GM23248 (cell line): Measurements from ENCODE around the gene FGGY. TPM values are rescaled to one million over a fixed set of nuclear protein-coding genes. Genes with fewer than 3 reads are reported as not detected.

Source experiments
- DNase-seq: peaks from one replicate; pipeline ENCODE4 v3.0.0-alpha.2; 2015
- H2AFZ ChIP-seq: fragments of 200-600 bp; sonication (generic); 2 replicates; pipeline ENCODE4 v1.6.1; 2016; ENCODE audit warnings: antibody characterized with exemption
- H3F3A ChIP-seq: fragments of 200-600 bp; sonication (generic); 2 replicates; pipeline ENCODE4 v1.6.1; 2016; ENCODE audit warnings: mild to moderate bottlenecking, antibody characterized with exemption, mixed run types; ENCODE audit not compliant: insufficient read depth
- H3K27ac ChIP-seq: fragments of 200-600 bp; sonication (generic); 2 replicates; pipeline ENCODE4 v1.5.1; 2016; ENCODE audit warnings: mild to moderate bottlenecking
- H3K27me3 ChIP-seq: fragments of 200-600 bp; sonication (generic); replicated peaks from 2 replicates; pipeline ENCODE4 v1.6.1; 2016; ENCODE audit warnings: mild to moderate bottlenecking; ENCODE audit not compliant: insufficient read depth
- H3K36me3 ChIP-seq: fragments of 200-600 bp; sonication (generic); 2 replicates; pipeline ENCODE4 v1.6.1; 2016; ENCODE audit warnings: low read depth, mild to moderate bottlenecking
- H3K4me1 ChIP-seq: fragments of 200-600 bp; sonication (generic); 2 replicates; pipeline ENCODE4 v1.6.1; 2016; ENCODE audit warnings: mild to moderate bottlenecking; ENCODE audit not compliant: insufficient read depth
- H3K4me2 ChIP-seq: fragments of 200-600 bp; sonication (generic); one replicate; pipeline ENCODE4 v1.6.1; 2016; ENCODE audit warnings: mild to moderate bottlenecking; ENCODE audit not compliant: unreplicated experiment
- H3K4me3 ChIP-seq: fragments of 200-600 bp; sonication (generic); 2 replicates; pipeline ENCODE4 v1.5.1; 2016; ENCODE audit warnings: mild to moderate bottlenecking
- H3K79me2 ChIP-seq: fragments of 200-600 bp; sonication (generic); 2 replicates; pipeline ENCODE4 v1.6.1; 2016; ENCODE audit warnings: mild to moderate bottlenecking; ENCODE audit not compliant: insufficient read depth
- H3K9ac ChIP-seq: fragments of 200-600 bp; sonication (generic); 2 replicates; pipeline ENCODE4 v1.6.1; 2016; ENCODE audit warnings: mild to moderate bottlenecking
- H3K9me2 ChIP-seq: fragments of 200-600 bp; sonication (generic); 2 replicates; pipeline ENCODE4 v1.6.1; 2016; ENCODE audit warnings: mixed run types, mild to moderate bottlenecking, moderate library complexity; ENCODE audit not compliant: insufficient read depth
- H3K9me3 ChIP-seq: fragments of 200-600 bp; sonication (generic); one replicate; pipeline ENCODE4 v1.6.1; 2017; ENCODE audit warnings: low read depth
- H4K20me1 ChIP-seq: fragments of 200-600 bp; sonication (generic); 2 replicates; pipeline ENCODE4 v1.6.0; 2016; ENCODE audit not compliant: insufficient read depth
- EZH2 ChIP-seq: fragments of 200-600 bp; sonication (generic); IDR thresholded peaks from 2 replicates; pipeline ENCODE4 v1.6.1; 2018; ENCODE audit warnings: antibody characterized with exemption, mild to moderate bottlenecking; ENCODE audit not compliant: insufficient read depth, poor library complexity, severe bottlenecking
- EZH2phosphoT487 ChIP-seq: fragments of 200-600 bp; sonication (generic); IDR thresholded peaks from 2 replicates; pipeline ENCODE4 v1.6.1; 2018; ENCODE audit warnings: antibody characterized with exemption, moderate library complexity, mild to moderate bottlenecking, low read depth; ENCODE audit not compliant: insufficient read depth
- WGBS, 2 experiments: methylation state at CpG; one replicate each; pipeline ENCODE4 v1.1.6; 2015 to 2017; ENCODE audit warnings: low lambda C conversion rate in 2 of 2, low coverage in 1 of 2; ENCODE audit errors: missing lambda C conversion rate in 2 of 2; 5-methylcytosine and 5-hydroxymethylcytosine counted together
- in situ Hi-C: fragments of 300-500 bp; cut with MboI; formaldehyde crosslinking; loops from 2 replicates; pipeline ENCODE4 v1.15.0; 2020
- polyA plus RNA-seq: library from polyadenylated mRNA; unstranded; fragments of >200 nt; fragmentation: Nextera tagmentation; extraction: Ambion mirVana; gene quantifications from 2 replicates; pipeline ENCODE4 v1.2.1, GENCODE V29; 2016
- total RNA-seq: library from RNA; depleted of rRNA; stranded (reverse); fragments of >200 nt; shearing (Covaris generic); gene quantifications from 2 replicates; pipeline ENCODE4 v1.2.3, GENCODE V29; 2014

The FGGY gene
- total and polyA plus RNA-seq, 2 experiments from 2014 or later: 12.8 to 16.9 TPM

- H3K36me3 ChIP-seq: 0 out of 2 replicates have a peak, but pooled peaks cover 7% of the 10 kb centered on the region
- H3K9me3 ChIP-seq: no peaks in the 10 kb centered on the region
- no peak overlapping the region for H3K27ac ChIP-seq
- DNase-seq: no peak
- no peaks in the 10 kb centered on the region for H3K79me2 ChIP-seq
- H2AFZ ChIP-seq: no peak overlapping the region
- H3K27me3 ChIP-seq: no peaks in the 10 kb centered on the region
- no peaks in the 10 kb centered on the region for H3K9me2 ChIP-seq
- H3K4me3 ChIP-seq: no peak overlapping the region
- H3K4me2 ChIP-seq: no peak overlapping the region
- in situ Hi-C loops: no loop called here
- no peaks in the 10 kb centered on the region for H3F3A ChIP-seq
- TF ChIP-seq EZH2phosphoT487: no peak
- TF ChIP-seq EZH2: no peak
- no peaks in the 10 kb centered on the region for H4K20me1 ChIP-seq
- WGBS, 2 experiments: 91 to 94% methylated on average over 4 of the region's 4 CpGs
- no peak overlapping the region for H3K9ac ChIP-seq
- peaks cover 3% of the 10 kb centered on the region; the same call in 1 of the 2 replicates for H3K4me1 ChIP-seq
These were observed 387.8 kb downstream of the FGGY start for GRCh38 chr1:59684698-59685097.

GRCh38 chr1:59685101-59685500 lies 388.2 kb downstream of the FGGY start:
- 94 to 95% methylated on average over 3 of the region's 3 CpGs for WGBS, 2 experiments
- 0 out of 2 replicates have a peak, but pooled peaks cover 4% of the 10 kb centered on the region for H3K36me3 ChIP-seq
- no peaks in the 10 kb centered on the region for H3K27me3 ChIP-seq
- no peak overlapping the region for H3K27ac ChIP-seq
- H3F3A ChIP-seq: no peaks in the 10 kb centered on the region
- H4K20me1 ChIP-seq: no peaks in the 10 kb centered on the region
- in situ Hi-C loops: no loop called here
- no peak for TF ChIP-seq EZH2
- TF ChIP-seq EZH2phosphoT487: no peak
- DNase-seq: no peak
- no peaks in the 10 kb centered on the region for H3K79me2 ChIP-seq
- no peaks in the 10 kb centered on the region for H3K9me2 ChIP-seq
- no peaks in the 10 kb centered on the region for H3K9me3 ChIP-seq
- H3K4me1 ChIP-seq: no peaks in the 10 kb centered on the region
- H3K4me2 ChIP-seq: no peak overlapping the region
- no peak overlapping the region for H2AFZ ChIP-seq
- H3K9ac ChIP-seq: no peak overlapping the region
- H3K4me3 ChIP-seq: no peak overlapping the region

GRCh38 chr1:59685666-59686065 lies 388.8 kb downstream of the FGGY start:
- H2AFZ ChIP-seq: no peak overlapping the region
- H3K9me2 ChIP-seq: no peaks in the 10 kb centered on the region
- no peaks in the 10 kb centered on the region for H3F3A ChIP-seq
- no peak for TF ChIP-seq EZH2
- TF ChIP-seq EZH2phosphoT487: no peak
- H3K4me3 ChIP-seq: no peak overlapping the region
- no peaks in the 10 kb centered on the region for H3K79me2 ChIP-seq
- H3K4me1 ChIP-seq: no peaks in the 10 kb centered on the region
- no peak overlapping the region for H3K9ac ChIP-seq
- H3K4me2 ChIP-seq: no peak overlapping the region
- no peak overlapping the region for H3K27ac ChIP-seq
- H3K9me3 ChIP-seq: no peaks in the 10 kb centered on the region
- H3K36me3 ChIP-seq: no peaks in the 10 kb centered on the region
- no peaks in the 10 kb centered on the region for H3K27me3 ChIP-seq
- 90 to 100% methylated on average over 2 of the region's 2 CpGs for whole genome bisulfite sequencing, 2 experiments
- no peaks in the 10 kb centered on the region for H4K20me1 ChIP-seq
- DNase-seq: no peak
- in situ Hi-C loops: no loop called here

- Histone ChIP-seq H3K27me3 (no peaks in the 10 kb centered on the region), H3K36me3 (no peaks in the 10 kb centered on the region), H3K4me3 (no peak overlapping the region), H3K79me2 (no peaks in the 10 kb centered on the region), H2AFZ (no peak overlapping the region), H3K4me1 (0 out of 2 replicates have a peak, but pooled peaks cover under 1% of the 10 kb centered on the region), H3K27ac (no peak overlapping the region), H4K20me1 (no peaks in the 10 kb centered on the region), H3K9me3 (no peaks in the 10 kb centered on the region), H3F3A (no peaks in the 10 kb centered on the region), H3K4me2 (no peak overlapping the region), H3K9me2 (no peaks in the 10 kb centered on the region), H3K9ac (no peak overlapping the region)
- no peak for TF ChIP-seq EZH2
- in situ Hi-C loops: no loop called here
- no peak for DNase-seq
- 35 to 37% methylated on average over 3 of the region's 3 CpGs for WGBS, 2 experiments
These were observed 389.3 kb downstream of the FGGY start for GRCh38 chr1:59686170-59686569.

GRCh38 chr1:59686574-59686973 lies 389.7 kb downstream of the FGGY start:
- in situ Hi-C loops: no loop called here
- H3K27ac ChIP-seq: no peak overlapping the region
- no peaks in the 10 kb centered on the region for H3K9me3 ChIP-seq

More at GRCh38 chr1:59686574-59686973, 389.7 kb downstream of the FGGY start:
- H2AFZ ChIP-seq: no peak overlapping the region
- H3K79me2 ChIP-seq: no peaks in the 10 kb centered on the region
- DNase-seq: no peak
- no peaks in the 10 kb centered on the region for H3K36me3 ChIP-seq
- H3K4me2 ChIP-seq: no peak overlapping the region
- TF ChIP-seq EZH2phosphoT487 (no peak), EZH2 (no peak)
- H3F3A ChIP-seq: no peaks in the 10 kb centered on the region
- 14 to 20% methylated on average over 2 of the region's 2 CpGs for WGBS, 2 experiments
- no peaks in the 10 kb centered on the region for H3K9me2 ChIP-seq
- no peaks in the 10 kb centered on the region for H3K27me3 ChIP-seq
- no peak overlapping the region for H3K4me3 ChIP-seq
- H3K9ac ChIP-seq: no peak overlapping the region
- H3K4me1 ChIP-seq: peaks cover 4% of the 10 kb centered on the region; the same call in 1 of the 2 replicates
- H4K20me1 ChIP-seq: no peaks in the 10 kb centered on the region
